HCT116 (cell line): ENCODE data around the gene ANO10.

ENCODE experiments used
- EZH2 ChIP-seq: fragments of 200-600 bp; sonication (generic); IDR thresholded peaks from 2 replicates; pipeline ENCODE4 v1.6.1; 2017; ENCODE audit warnings: antibody characterized with exemption, mixed run types
- EZH2phosphoT487 ChIP-seq: fragments of 200-600 bp; IDR thresholded peaks from 2 replicates; pipeline ENCODE4 v1.6.1; 2018; ENCODE audit warnings: antibody characterized with exemption, borderline replicate concordance
- REST ChIP-seq: IDR thresholded peaks from 2 replicates; pipeline ENCODE4 v1.6.1; 2012; ENCODE audit warnings: low read depth

DNA sequence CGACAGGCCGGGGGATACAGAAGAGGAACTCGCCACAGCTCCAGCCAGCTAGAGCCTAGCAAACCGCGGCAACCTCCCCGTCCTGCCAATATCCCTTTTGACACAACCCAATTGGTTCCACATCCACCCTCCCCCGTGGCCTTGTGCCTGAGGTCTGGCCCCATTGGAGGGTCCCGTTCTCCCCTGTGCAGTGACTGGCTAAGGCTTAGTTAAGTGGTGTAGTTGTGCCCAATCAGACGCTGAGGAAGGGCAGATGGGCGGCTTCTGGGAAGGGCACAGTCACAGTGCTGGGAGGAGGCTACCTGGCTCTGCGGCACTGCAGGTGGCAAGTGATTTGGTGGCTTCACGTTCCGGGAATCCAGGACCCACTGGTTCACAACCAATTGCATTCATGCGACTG is 256.9 kb downstream of the ANO10 start:
- no peak for TF ChIP-seq EZH2phosphoT487
- TF ChIP-seq EZH2 = no peak
- no peak for TF ChIP-seq REST
